Retina (tissue), 1 donor: ENCODE measurements around the gene CLEC18B.

Experiments used
- DNase-seq: peaks from one replicate; pipeline ENCODE4 v3.0.0-alpha.2; 2016

The CLEC18B gene

DNA sequence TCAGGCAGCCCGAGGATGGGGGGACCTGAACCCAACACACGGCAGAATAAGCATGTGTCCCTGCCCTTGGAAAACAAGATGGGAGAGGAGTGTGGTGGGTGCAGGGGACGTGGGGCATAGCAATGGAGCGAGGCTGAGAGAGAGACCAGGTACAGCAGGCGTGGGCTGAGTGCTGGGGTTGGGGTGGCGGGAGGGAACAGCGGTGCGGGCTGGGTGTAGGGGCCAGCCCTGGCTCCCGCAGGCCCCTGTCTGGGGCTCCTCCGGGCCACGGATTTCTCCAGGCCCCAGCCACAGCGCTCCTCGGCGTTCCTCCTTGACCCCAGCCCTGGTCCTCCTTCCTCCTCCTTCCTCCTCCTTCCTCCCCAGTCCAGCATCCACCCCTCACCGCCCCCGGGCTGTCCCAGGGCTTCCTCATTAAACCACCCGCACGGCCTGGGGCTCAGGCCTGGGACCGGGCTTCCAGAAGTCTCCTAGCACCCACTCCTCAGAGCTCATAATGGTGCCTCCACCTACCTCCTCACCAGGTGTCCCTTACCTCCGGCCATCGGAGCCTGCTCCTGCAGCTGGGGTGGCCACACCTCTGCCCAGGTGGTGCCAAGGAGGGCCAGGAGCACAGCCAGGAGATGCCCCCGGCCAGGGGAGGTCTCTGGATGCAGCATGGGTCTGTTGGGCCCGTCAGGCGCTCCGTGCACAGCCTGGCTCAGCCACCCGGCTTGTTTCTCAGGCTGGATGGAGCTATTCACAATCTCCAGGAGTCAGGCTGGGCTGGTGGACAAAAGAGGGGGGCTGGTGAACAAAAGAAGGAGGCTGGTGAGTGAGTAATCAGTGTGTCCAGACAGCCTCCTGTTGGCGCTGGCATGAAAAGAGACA, at the start of gene CLEC18B:
Gene CLEC18B (minus strand): TSS at position 867 of the 870 bp plus-strand sequence. CDS start 208 bp downstream, at position 659.
- DNase-seq = peak; percentile 81

DNA sequence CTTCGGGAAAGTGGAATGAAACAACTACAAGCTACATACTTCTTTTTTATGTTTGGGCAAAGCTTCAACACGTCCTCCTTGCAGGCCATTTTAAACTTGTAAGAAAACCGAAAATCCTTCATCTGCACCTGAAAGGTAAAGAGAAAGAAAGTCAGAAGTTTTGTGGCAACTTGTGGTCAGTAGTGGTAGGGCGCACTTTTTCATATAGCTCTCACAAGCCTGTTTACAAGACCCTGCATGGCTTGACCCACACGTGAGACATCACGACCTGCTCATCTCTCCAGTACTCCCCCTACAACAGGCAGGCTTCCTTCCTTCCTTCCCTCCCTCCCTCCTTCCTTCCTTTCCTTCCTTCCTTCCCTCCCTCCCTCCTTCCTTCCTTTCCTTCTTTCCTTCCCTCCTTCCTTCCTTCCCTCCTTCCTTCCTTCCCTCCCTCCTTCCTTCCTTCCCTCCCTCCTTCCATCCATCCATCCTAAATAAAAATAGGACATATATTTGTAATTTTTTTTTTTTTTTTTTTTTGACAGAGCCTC, 48.7 kb upstream of the CLEC18B start:
- DNase-seq = no peak

DNA sequence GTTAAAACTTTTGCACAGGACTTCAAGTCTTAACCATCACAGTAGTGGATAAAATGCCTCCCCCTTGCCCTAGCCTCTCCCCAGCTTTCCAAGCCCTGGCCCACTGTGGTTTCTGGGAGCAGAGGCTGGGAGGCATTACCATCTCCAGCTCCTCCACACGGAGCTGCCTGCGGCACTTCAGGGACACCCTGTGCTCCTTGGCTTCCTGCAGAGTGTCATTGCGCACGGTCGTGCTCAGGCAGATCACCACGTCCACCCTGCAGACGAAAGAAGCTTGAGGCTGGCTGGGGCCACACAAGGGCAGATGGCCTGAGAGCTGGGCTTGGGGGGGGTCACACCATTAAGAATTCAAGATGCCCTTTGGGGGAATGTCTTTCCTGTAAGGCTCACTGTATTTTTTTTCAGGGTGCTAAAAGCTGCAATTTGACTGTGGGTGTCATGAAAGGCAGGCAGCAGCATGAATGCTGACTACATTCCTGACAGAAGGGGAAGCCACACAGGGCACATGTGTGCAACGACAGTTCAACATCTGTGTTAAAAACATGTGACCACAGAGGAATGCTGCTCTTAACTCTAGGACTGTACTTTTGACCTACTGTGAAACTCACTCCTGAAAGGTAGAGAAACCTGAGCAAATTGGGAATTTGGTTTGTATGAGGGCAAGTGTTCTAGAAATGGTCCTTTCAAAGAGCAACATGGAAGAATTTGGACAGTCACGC, 47.7 kb upstream of the CLEC18B start:
- peak; percentile 29 for DNase-seq

- DNase-seq = no peak
Measured at GRCh38 chr16:74466872-74467271, 45.6 kb upstream of the CLEC18B start.

DNA sequence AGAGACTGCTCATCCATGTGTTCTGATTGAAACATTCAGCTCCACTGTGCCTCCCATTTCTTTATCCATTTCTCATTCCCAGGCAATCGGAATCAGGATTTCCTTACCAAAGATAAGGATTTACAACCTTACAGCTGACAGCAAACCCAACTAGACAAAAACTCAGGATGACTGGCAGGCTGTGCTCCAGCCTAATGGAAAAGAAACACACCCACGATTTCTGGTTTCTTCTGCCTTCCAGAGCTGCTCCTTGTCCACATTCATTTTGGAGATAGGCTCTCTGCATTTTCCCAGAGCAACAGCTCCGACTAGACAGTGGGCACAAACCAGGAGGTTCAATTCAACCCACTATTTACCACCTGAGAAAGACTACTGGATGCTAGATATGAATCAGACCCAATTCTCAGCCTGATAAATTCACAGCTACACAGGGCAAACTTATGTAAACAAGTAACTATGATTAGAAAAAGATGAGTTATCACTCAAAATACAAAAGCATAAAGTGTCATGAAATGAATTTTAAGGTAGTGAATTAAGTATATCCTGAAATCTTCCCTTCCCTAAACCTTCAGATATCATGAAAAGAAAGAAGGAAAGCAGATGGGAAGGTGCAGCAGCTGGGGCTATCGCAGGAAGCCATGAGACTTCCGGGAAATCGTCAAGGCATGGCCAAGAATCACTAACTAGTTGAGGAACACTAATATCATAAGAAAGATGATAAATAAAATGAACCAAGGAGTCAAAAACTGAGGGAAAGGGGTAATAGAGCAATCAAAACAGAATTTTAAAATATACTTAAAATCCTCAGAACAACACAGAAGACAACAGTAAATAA, 44.8 kb upstream of the CLEC18B start:
- DNase-seq = no peak

DNA sequence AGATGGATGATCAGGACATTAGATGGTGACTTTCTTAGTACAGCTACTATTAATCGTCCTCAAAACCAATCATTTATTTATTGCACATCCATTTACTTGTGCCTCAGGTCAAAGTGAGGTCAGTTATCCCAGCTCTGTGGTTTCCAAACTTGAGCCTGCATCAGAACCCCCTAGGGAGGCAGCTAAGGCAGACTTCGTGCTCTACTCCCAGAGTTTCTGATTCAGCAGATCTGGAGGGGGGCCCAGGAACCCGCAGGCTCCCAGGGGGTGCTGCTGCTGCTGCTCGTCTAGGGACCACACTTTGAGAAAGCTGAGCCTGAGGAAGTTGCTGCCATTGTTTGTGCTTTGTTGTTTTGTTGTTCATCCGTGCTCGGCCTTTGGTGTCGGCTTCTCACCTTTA, 44.0 kb upstream of the CLEC18B start:
- no peak for DNase-seq

DNA sequence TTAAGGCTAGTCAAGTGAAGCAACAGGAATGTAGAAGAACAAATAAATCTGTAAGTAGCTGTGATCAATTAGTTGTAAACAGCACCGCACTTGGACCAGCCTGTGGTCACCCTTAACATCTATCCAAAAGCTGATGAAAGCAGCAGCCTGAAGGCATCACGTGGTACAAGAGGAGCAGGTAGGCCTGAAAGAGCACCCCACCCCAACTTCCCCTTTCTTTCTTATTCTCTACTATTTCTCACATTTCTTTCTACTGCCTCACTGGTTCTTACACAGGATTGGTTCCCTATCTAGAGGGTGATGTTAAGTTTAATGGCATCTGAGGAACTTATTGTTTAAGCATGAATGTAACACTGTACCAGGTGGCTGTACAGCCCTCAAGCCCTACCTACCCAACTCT, 42.6 kb upstream of the CLEC18B start:
- DNase-seq = no peak

- no peak for DNase-seq
Measured at GRCh38 chr16:74462361-74462760, 41.1 kb upstream of the CLEC18B start.

GRCh38 chr16:74461826-74462225, 40.5 kb upstream of the CLEC18B start:
- no peak for DNase-seq

GRCh38 chr16:74460542-74460941, 39.3 kb upstream of the CLEC18B start:
- no peak for DNase-seq

DNA sequence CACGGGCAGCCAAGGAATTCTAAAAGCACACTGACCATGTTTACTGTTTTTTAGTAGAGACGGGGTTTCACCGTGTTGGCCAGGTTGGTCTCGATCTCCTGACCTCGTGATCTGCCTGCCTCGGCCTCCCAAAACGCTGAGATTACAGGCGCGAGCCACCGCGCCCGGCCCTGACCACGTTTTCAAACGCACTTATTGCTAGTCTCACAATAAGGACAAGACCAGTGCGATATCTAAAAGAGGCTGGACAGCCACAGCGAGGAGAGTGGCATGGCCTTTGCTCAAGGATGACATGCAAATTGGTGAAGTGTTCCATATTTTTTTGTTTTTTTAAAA, 35.0 kb upstream of the CLEC18B start:
- no peak for DNase-seq

GRCh38 chr16:74455619-74456289, 34.5 kb upstream of the CLEC18B start:
- DNase-seq = no peak

DNA sequence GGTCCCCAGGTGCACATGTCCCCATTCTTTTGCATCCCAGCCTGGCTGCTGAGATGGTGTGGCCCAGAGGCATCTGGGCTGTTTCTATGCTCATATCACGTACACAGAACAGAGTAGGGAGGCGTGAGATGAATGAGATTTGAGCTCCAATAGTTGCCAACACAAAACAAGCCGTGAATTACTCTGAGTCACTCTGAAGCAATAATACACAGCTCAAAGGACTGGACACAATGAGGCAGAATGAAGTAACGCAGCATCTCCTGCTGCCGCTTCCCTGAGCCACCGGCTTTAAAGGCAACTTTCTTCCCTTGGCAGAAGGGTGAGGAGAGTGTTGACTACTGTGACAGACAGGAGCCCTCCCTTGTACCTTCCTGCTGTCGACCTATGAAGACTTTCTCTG, 33.9 kb upstream of the CLEC18B start:
- DNase-seq = no peak

DNA sequence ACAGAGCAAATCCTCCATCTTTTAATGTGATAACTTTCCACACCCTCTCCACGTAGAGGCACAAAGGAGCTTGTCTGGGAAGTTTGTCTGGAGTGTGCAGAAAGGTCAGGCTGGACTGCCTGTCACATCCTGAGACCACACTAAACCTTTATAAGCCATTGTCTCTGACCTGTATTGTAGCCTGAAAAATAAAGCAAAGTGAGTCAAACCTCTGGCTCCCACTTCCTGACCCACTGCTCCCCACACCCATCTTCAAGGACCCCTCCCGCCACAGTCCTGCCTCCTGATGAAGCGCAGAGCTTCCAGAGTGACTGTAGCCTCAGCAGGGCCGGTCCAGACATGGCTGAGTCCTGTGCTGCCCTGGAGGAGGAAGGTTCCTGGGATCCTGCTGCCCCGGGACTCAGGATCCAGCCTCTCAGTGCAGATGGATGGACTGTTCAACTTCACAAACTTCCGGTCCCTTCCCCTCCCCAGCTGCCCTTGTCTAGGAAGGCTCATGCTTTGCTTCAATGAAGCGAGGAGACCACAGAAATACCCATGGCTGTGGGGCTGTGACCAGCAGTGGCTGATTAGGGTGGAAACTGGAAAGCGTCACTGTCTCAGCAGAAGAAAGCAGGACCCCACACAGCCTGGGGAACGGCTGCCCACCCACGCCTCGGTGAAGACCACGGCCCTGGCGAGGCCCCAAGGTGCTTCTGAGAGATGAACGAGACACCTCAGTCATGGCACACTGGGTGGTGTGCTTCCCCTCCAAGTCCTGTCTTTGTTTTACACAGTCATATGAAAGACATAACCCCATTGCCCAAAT, 30.9 kb upstream of the CLEC18B start:
- no peak for DNase-seq

GRCh38 chr16:74450967-74451760, 29.9 kb upstream of the CLEC18B start:
- no peak for DNase-seq

- no peak for DNase-seq
Measured at GRCh38 chr16:74450236-74450635, 29.0 kb upstream of the CLEC18B start.

- no peak for DNase-seq
Measured at GRCh38 chr16:74449470-74449869, 28.2 kb upstream of the CLEC18B start.

DNA sequence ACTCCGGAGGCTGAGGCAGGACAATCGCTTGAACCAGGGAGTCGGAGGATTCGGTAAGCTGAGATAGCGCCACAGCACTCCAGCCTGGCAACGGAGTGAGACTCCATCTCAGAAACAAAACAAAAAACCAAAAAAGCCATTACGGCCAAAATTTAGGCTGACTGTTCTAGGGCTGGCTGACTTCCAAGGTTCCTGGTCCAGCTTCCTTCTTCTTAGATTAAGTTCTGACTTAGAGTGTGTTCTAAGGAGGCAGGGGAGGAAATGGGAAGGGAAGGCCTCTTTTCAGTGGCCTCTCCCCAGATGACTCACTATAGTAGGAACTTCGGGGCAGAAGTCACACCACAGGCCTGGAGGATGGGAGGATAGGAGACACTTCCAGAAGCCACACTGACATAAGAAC, 27.7 kb upstream of the CLEC18B start:
- no peak for DNase-seq

GRCh38 chr16:74447578-74447977, 26.3 kb upstream of the CLEC18B start:
- DNase-seq = no peak

DNA sequence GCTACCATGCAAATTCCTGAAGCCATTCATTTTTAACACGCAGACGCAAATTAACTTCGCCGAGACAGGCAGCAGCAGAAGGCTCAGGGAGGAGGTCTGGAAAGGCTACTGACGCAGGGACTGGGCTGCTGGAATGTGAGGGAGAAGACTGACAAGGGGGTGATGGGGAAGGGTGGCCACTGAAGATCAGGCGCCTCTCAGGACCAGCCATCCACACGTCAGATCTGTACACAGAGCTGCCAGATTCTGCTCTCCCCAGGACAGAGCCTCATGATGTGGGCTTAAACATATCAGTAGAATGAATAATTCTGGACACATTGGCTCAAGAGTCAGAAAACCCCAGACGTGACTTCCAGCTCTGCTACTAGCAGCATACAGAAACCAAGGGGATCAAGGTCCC, 25.6 kb upstream of the CLEC18B start:
- DNase-seq = no peak
